Osteoblast (primary cell): ENCODE measurements around the gene SRRT. TPM values are rescaled to one million over a fixed set of nuclear protein-coding genes. Genes with fewer than 3 reads are reported as not detected.
"Not testable (repeated sequence)": the region's sequence is repeated elsewhere in the genome, so short reads cannot be mapped to it uniquely, and the experiment has no call there.

ENCODE experiments used
- DNase-seq: peaks from one replicate; pipeline ENCODE4 v3.0.0; 2011; ENCODE audit warnings: low spot score, mixed read lengths; ENCODE audit not compliant: insufficient read length; ENCODE audit errors: missing footprints
- H2AFZ ChIP-seq: 2 replicates; pipeline ENCODE4 v1.6.0; 2011; ENCODE audit warnings: mild to moderate bottlenecking, low read length
- H3K27ac ChIP-seq: 2 replicates; pipeline ENCODE4 v1.5.1; 2011; ENCODE audit warnings: mild to moderate bottlenecking, low read depth, low read length, moderate library complexity
- H3K27me3 ChIP-seq: 2 replicates; pipeline ENCODE4 v1.6.0; 2012; ENCODE audit warnings: mild to moderate bottlenecking, control low read depth, inconsistent platforms, low read length, moderate library complexity; ENCODE audit not compliant: insufficient read depth
- H3K36me3 ChIP-seq: 2 replicates; pipeline ENCODE4 v1.5.1; 2011; ENCODE audit warnings: mild to moderate bottlenecking, low read length, control low read depth, moderate library complexity; ENCODE audit not compliant: insufficient read depth
- H3K4me1 ChIP-seq: 2 replicates; pipeline ENCODE4 v1.5.1; 2011; ENCODE audit warnings: mild to moderate bottlenecking, low read length, control low read depth, moderate library complexity; ENCODE audit not compliant: insufficient read depth
- H3K4me2 ChIP-seq: 2 replicates; pipeline ENCODE4 v1.6.0; 2011; ENCODE audit warnings: mild to moderate bottlenecking, low read length; ENCODE audit not compliant: insufficient read depth
- H3K4me3 ChIP-seq: fragments of 200-600 bp; sonication (generic); 3 replicates; pipeline ENCODE4 v1.5.1; 2012; ENCODE audit warnings: mild to moderate bottlenecking, low read length, inconsistent platforms; ENCODE audit not compliant: insufficient read depth
- H3K79me2 ChIP-seq: 2 replicates; pipeline ENCODE4 v1.6.0; 2012; ENCODE audit warnings: mild to moderate bottlenecking, low read length, control low read depth, inconsistent platforms; ENCODE audit not compliant: insufficient read depth
- H3K9me3 ChIP-seq: 2 replicates; pipeline ENCODE4 v1.5.1; 2011; ENCODE audit warnings: low read depth, low read length, control low read depth
- H4K20me1 ChIP-seq: 2 replicates; pipeline ENCODE4 v1.6.0; 2012; ENCODE audit warnings: mild to moderate bottlenecking, low read length, control low read depth; ENCODE audit not compliant: insufficient read depth
- CTCF ChIP-seq: IDR thresholded peaks from 2 replicates; pipeline ENCODE4 v1.5.1; 2011; ENCODE audit warnings: mild to moderate bottlenecking, low read depth, low read length, moderate library complexity; ENCODE audit errors: extremely low read depth
- total RNA-seq: library from RNA; depleted of rRNA; stranded (reverse); fragments of >200 nt; gene quantifications from 2 replicates; pipeline ENCODE4 v1.2.3, GENCODE V29; 2012

Gene SRRT
- total RNA-seq, 1 donor, result 42.0 TPM

DNA sequence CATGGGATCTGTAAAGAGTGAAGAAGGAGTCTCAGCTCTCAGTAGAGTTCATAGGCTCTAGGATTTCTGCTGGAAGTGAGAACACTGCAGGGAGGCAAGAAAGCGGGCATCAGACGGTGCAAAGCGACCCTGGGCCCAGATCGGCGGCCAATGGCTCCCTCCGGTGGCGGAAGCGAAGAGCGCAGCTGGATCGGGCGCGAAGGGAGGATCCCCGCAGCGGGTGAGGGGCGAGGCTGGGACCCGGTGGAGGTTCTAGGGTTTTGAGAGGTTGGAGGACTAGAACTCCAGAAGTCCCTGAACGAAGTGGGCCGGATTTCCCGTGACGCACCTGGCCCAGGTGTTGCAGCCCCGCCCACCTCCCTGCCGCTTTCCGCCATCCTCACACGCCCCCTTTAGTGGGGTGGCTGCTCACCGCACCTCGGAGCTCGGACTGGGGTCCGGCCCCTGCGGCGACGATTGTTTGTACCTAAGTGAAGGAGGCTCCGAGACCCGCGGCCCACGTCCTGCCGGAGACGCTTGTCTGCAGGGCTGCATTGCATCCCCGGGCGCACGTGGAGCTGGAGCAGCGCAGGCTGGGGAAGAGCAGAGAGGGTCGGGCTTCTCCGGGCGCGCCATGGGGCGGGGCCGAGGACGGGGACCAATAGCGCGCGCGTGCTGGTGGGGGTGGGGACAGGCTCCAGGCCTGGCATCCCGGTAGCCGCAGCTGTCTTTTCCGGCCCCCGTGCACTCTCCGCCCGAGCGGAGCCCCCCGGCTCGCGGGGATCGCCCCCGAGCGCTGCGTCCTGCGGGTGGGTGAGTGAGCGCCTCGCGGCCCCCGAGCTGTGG is 22.6 kb upstream of the SRRT start, which contains the start of gene SLC12A9:
Gene SLC12A9, plus strand, starts transcription at position 666 of the 825 bp plus-strand sequence. CDS start 1,485 bp downstream, outside the sequence.
- H3K4me3 ChIP-seq, result peak within 1 kb of the TSS; percentile 80
- no peaks in the 10 kb centered on the region for H4K20me1 ChIP-seq
- peaks cover 7% of the 10 kb centered on the region for H3K79me2 ChIP-seq
- peaks cover 10% of the 10 kb centered on the region for H3K4me1 ChIP-seq
- peak within 1 kb of the TSS; percentile 94 for H3K4me2 ChIP-seq
- no peak within 1 kb of the TSS for H3K27ac ChIP-seq
- peak; percentile 81 for TF ChIP-seq CTCF
- no peaks in the 10 kb centered on the region for H3K9me3 ChIP-seq
- peaks cover 3% of the 10 kb centered on the region for H3K36me3 ChIP-seq
- DNase-seq, result peak; percentile 99
- no peaks in the 10 kb centered on the region for H3K27me3 ChIP-seq
- peak within 1 kb of the TSS; percentile 77 for H2AFZ ChIP-seq

GRCh38 chr7:100854146-100854895 is 20.6 kb upstream of the SRRT start:
- H4K20me1 ChIP-seq, result no peaks in the 10 kb centered on the region
- peaks cover 3% of the 10 kb centered on the region for H3K36me3 ChIP-seq
- no peak overlapping the region for H3K27ac ChIP-seq
- H2AFZ ChIP-seq, result no peak overlapping the region
- H3K4me2 ChIP-seq, result no peak overlapping the region
- peaks cover 10% of the 10 kb centered on the region for H3K4me1 ChIP-seq
- DNase-seq, result no peak
- no peaks in the 10 kb centered on the region for H3K9me3 ChIP-seq
- TF ChIP-seq CTCF, result no peak
- peaks cover 7% of the 10 kb centered on the region for H3K79me2 ChIP-seq
- H3K4me3 ChIP-seq, result no peak overlapping the region
- no peaks in the 10 kb centered on the region for H3K27me3 ChIP-seq

GRCh38 chr7:100854899-100855298 is 20.0 kb upstream of the SRRT start:
- not testable (repeated sequence) for H3K27ac ChIP-seq, H3K27me3 ChIP-seq, H3K4me3 ChIP-seq, H3K36me3 ChIP-seq, H3K79me2 ChIP-seq, H3K9me3 ChIP-seq, H2AFZ ChIP-seq, H3K4me2 ChIP-seq, H4K20me1 ChIP-seq, DNase-seq
- peaks cover 10% of the 10 kb centered on the region for H3K4me1 ChIP-seq

DNA sequence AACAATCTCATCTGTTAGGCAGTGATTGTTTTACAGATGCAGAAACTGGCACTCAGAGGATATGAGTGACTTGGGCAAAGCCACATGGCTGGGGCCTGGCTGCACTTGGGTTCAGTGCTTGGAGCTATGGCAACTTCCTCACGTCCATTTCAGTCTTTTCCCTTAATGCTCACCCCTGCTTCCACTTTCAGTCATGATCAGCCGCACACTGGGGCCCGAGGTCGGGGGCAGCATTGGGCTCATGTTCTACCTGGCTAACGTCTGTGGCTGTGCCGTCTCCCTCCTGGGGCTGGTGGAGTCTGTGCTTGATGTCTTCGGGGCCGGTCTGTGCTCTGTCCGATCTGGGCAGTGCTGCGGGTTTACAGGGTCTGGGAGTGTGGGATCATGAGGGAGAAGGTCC is 19.4 kb upstream of the SRRT start:
- peaks cover 10% of the 10 kb centered on the region for H3K4me1 ChIP-seq
- peaks cover 8% of the 10 kb centered on the region for H3K36me3 ChIP-seq
- H4K20me1 ChIP-seq, result no peaks in the 10 kb centered on the region
- no peaks in the 10 kb centered on the region for H3K27me3 ChIP-seq
- no peak overlapping the region for H2AFZ ChIP-seq
- no peak overlapping the region for H3K27ac ChIP-seq
- TF ChIP-seq CTCF, result no peak
- no peak overlapping the region for H3K4me3 ChIP-seq
- H3K79me2 ChIP-seq, result peaks cover 7% of the 10 kb centered on the region
- no peak overlapping the region for H3K4me2 ChIP-seq
- DNase-seq, result no peak
- H3K9me3 ChIP-seq, result no peaks in the 10 kb centered on the region
